CD4-positive, alpha-beta T cell treated with Interleukin-17A for 1 hour (primary cell): ENCODE measurements around the gene FLNB.
"Not testable (repeated sequence)": the region's sequence is repeated elsewhere in the genome, so short reads cannot be mapped to it uniquely, and the experiment has no call there.

Source experiments
- DNase-seq: peaks from one replicate; pipeline ENCODE4 v3.0.0-alpha.2; 2020

The FLNB gene

DNA sequence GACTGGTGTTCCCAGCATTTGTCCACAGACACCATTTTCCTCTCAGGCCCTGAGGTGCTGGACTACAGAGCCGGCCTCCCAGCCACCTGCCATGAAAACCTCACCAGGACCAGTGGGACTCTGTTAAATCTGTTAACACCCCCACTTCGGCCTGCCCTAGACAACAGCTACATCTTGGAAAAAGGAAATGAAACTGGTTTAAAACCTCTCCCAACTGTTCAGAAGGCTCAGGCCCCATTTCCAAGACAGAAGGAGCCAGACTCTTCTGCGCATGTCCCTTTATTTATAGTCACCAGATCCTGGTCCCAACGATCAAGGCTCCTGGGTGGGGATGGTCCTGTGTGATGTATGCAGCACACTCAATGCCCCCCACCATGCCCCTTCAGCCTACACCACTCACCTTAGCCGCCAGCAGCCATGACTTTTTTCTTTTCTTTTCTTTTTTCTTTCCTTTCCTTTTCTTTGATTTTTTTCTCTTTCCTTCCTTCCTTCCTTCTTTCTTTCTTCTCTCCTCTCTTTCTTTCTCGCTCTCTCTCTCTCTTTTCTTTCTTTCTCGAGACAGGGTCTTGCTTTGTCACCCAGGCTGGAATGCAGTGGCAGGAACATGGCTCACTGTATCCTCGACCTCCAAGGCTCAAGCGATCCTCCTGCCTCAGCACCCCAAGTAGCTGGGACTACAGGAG, 25.5 kb upstream of the FLNB start:
- DNase-seq, result no peak

DNA sequence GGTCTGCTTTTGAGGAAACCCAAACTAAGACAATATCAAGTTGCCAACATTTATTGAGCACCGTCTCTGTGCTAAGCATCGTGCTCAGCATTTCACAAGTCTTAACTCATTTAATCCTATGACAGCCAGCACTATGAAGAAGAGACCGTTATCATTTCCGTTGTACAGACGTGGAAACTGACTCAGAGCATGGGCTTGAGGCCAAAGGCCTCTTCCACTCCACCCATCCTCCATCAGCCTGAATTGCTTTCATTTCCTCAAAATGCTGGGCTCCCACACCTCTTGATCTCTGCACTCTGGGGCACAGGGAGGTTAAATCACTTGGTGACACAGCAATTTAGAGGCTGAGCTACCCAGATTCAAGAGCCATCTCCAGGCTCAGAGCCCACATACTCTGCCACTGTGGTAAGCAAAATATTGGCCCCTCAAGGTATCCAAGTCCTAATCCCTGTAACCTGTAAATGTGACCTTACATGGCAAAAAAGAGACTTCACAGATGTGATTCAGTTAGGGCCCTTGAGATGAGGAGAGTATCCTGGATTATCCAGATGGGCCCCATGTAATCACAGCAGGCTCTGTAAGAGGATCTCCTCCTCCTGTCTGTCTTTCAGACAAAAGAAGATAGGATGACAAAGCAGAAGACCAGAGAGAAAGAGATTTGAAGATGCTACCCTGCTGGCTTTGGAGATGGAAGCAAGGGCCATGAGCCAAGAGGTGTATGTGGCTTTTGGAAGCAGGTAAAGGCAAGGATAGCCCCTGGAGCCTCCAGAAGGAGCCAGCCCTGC, 24.3 kb upstream of the FLNB start:
- DNase-seq, result peak; percentile 54

DNA sequence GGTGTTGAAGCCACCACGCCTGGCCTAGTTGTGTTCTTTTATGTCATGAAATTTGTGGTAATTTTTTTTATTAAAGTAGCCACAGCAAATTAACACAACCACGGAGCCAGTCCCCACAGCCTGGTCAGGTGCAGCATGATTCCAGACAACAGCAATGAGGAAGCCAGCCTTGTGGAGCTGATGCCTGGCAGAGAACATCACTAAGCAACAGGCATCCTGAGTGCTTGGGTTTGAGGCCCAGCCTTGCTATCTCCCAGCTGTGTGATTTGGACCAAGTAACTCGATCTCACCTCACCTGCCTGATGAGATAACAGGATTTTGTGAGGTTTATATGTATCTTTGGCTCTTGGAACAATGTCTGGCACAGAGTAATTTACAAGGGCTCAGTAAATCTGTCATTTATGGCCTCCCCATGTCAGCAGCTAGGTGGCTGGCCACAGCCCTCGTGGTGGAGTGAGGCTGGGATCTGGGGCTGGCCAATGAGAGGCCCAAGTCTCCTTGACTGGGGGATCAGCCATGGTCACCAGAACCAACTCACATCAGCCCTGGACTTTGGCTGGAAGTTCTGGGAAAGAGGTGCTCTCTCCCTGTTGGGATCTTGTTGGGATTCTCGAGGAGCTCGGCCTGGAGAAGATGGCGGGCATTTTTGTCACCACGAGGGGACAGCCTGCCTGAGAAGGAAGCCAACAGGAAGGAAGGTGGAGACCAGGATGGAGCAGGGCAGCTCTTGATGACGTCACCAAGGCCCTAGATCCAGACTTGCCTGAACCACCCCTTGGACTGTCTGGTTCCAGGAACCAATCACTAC, 22.8 kb upstream of the FLNB start:
- no peak for DNase-seq

DNA sequence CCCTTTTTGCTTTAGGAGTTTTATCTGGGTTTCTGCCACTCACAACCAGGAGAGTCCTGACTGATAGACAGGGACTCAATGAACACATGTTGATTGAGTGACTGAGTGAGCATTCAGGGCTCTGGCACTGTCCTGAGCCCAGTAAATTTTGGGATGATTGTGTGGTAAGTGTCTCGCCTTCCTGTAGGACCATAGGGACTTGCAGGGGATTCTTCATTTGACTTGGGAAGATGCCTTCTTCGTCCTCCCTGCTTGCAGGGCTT, 22.3 kb upstream of the FLNB start:
- DNase-seq, result no peak

DNA sequence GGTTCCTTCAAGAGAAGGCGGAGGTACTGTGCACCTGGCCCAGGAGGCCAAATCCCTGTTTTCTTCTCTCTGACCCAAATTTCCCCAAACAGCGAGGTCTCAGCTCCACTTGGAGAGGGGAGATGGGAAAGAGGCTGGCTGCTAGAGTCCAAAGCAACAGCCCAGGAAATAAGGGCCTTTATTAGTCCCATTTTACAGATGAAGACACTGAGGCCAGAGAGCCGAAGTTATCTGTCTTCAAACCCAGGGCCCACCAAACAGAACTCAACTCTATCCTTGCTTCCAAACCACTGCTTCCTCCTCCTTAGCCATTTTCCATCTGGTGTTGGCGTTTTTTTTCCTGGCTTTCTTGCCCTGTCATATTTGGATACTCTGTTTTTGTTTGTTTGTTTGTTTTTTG, 22.0 kb upstream of the FLNB start:
- no peak for DNase-seq

DNA sequence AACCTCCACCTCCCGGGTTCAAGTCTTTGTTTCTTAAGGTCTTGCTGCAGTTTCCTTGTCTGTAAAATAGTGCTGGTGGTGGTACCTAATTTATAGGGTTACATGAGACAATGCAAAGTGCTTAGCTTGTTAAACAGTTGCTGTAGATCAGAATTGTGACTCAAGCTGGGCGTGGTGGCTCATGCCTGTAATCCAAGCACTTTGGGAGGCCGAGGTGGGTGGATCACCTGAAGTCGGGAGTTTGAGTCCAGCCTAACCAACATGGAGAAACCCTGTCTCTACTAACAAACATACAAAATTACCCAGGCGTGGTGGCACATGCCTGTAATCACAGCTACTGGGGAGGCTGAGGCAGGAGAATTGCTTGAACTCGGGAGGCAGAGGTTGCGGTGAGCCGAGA, 19.0 kb upstream of the FLNB start:
- DNase-seq, result not testable (repeated sequence)

DNA sequence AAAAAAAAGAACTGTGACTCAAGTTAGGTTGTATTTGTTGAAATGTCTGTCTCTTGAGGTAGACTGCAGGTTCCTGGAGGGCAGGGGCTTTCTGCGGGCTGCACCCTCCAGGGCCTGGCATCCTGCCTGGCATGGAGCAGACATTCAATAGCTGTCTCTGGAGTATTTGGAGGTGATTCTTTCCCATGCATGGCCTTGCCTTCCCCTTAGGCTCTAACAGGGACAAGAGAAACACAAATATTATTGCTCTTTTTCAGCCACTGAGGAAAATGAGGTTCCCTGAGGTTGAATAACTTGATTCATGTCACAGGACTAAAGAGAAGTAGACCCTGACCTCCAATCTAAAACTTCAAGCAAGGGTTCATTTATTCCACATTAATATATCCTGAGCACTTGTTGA, 18.6 kb upstream of the FLNB start:
- no peak for DNase-seq

DNA sequence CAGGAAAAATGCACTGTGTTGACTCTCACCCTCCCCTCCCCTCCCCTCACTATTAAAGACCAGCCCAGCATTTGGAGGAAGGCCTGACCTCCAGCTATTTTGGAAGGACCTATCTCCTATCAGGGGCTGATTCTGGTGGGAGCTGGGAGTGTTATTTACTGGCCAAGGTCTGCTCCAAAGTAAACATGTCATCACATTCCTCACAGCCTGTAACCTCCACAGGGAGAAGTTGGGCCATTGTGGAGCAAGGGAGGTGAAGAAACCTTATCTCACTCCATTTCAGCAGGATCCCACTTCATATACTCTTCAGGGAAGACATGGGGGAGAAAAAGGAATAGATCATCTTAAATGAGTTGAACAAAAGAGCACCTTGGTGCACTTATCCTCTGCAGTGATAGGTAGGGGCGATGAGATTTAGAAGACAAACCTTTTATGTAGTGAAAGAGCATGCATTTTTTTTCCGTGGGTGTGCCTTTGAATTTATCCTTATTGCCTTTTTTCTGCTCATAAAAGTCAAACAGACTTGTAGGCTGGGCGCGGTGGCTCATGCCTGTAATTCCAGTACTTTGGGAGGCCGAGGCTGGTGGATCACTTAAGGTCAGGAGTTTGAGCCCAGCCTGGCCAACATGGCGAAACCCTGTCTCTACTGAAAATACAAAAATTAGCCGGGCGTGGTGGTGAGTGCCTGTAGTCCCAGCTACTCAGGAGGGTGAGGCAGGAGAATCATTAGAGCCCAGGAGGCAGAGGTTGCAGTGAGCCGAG, 15.6 kb upstream of the FLNB start:
- no peak for DNase-seq

DNA sequence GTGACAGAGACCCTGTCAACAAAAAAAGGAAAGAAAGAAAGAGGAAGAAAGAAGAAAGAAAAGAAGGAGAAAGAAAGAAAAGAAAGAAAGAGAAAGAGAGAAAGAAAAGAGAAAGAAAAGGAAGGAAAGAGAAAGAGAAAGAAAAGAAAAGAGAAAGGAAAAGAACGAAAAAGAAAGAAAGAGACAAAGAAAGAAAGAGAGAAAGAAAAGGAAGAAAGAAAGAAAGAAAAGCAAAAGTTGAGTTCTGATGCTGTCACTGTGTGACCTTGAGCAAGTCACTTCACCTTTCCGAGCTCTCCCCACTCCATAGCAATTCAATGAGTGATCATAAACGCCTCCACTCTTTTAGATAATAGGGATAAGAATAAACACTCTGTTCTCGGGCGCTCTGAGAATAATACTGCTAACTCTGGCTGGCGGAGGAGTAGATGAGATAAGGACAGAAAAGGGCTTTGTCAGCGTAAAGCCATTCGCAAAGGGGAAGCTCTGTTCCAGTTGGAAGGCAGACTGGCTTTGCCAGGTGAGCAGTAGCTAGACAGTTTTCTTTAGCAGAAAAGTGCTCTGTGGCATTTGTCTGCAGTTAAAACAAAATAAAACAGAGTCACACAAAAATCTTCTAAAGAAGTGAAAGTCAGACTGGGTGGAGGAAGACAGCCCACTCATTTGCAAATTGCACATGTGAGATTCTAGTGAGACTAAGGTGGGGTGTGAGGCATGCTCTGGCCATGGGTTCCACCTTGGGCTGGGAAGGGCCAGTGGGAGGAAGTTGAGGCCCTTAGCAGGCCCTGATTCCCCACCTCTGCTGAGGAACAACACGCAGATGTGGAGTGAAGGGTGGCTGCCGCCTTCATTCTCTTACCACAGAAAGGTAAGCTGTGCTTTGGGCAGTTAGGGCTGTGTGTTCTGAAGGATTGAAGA, 9.6 kb upstream of the FLNB start:
- DNase-seq, result no peak

DNA sequence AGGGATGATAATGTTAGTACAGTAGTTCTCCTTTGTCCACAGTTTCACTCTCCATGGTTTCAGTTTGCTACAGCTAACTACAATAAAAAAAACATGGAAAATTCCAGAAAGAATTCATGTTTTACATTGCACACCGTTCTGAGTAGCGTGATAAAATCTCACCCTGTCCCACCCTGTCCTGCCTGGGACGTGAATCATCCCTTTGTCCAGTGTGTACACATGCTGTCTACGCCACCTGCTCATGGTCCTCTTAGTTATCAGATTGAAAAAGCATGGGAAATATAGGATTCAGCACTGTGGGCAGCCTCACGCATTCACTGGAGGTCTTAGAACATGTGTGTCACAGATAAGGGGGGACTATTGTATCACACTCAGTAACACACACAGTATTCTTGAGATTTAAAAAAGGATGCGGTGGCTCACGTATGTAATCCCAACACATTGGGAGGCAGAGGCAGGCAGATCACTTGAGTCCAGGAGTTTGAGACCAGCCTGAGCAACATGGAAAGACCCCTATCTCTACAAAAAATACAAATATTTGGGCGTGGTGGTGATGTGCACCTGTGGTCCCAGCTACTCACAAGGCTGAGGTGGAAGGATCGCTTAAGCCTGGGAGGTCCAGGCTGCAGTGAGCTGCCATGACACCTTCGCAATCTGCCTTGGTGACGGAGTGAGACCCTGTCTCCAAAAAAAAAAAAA, 8.7 kb upstream of the FLNB start:
- no peak for DNase-seq

DNA sequence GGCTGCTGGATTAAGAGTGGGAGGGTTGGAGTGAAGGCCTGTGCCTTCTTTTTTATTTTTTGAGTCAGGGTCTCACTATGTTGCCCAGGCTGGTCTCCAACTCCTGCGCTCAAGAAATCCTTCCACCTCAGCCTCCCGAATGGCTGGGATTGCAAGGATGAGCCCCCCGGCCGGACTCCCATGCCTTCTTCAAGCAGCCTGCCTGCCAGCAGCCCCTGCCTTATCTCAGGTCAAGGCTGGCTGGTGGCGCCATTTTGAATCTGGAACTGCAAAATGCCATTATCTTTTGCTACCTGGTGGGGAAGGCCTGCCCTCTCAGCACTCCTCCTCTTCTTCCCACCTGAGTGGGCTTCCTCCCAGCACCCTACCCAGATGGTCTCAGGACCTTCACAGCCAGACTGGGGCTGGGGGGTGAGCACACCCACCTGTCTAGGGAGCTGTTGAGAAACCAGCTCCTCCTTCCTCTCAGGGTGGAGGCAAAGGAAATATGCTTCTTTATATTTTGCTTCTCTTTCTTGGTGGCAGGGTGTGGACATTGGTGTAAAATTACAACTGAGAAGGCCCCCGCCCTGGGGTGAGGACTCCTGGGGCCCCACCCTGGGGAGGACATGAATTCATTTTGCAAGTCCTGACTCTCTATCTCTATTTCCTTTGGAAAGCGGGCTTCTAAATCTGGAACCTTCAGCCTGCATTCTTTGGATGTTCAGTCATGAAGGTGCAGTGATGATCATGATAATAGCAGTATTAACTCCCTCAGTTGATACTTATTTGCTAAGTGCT, 7.7 kb upstream of the FLNB start:
- DNase-seq, result no peak

DNA sequence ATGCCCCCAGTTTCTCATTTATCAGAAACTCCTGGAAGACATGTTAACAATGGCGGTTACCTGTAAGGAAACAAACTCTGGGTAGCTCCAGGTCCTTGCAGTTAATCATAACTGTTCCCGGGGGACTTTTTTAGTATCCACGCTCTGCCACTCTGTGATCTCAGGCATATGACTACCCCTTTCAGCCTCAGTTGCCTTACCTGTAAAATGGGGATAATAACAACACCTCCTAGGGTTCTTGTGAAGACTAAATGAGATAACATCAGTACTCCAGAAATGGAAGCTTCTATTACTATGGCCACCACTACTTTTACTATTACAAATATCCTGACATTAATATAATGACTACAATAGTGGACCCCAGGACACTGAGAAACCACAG, 7.1 kb upstream of the FLNB start:
- DNase-seq, result no peak

DNA sequence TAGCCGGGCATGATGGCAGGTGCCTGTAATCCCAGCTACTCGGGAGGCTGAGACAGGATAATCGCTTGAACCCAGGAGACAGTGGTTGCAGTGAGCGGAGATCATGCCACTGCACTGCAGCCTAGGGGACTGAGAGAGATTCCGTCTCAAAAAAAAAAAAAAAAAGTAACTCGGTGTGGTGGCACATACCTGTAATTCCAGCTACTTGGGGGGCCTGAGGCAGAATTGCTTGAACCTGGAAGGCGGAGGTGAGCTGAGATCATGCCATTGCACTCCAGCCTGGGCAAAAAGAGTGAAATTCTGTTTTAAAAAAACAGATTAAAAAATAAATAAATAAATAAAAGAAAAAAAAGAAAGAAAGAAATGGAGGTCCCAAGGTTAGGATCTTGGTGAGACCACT, 6.2 kb upstream of the FLNB start:
- DNase-seq, result no peak

DNA sequence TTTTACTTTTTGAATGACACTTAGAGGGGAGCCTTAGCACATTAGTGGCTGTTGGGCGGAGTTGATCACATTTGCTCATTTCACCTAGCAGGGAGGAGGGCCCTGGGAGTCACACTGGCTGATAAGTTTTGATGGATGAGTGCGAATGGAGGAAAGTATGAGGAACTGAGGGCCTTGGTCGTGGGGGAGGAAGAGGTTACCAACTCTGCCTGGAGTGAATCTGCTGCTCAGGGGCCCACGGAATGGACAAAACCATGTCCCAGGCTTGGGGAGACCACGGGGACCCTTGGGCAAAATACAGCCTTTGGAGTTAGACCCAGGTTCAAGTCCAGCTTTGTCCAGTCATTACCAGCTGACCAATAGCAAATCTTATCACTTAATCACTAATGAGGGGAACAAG, 5.1 kb upstream of the FLNB start:
- no peak for DNase-seq

DNA sequence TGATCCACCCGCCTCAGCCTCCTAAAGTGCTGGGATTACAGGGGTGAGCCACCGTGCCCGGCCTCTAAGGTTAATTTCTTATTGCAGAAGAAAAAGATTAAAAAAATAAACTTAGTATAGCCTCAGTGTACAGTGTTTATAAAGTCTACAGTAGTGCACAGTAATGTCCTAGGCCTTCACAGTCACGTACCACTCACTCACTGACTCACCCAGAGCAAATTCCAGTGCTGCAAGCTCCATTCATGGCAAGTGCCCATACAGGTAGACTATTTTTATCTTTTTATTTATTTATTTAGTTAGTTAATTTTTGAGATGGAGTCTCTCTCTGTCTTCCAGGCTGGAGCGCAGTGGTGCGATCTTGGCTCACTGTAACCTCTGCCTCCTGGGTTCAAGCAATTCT, 3.2 kb upstream of the FLNB start:
- no peak for DNase-seq

DNA sequence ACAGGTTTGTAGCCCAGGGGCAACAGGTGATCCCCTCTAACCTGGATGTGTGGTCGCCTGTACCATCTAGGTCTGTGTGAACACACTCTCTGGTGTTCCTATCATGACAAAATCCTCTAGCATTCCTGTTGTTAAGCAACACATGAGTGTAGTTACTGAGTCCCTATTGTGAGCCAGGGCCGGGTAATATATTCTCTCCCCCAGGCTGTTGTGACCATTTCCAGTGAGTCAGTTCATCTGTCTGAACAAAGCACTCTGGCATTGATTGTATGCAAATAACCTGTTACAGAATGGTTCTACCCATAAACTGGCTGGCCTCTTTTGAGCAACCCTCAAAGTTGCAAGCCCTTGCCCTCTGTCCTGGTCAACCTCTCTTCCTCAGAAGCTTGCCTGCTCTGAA, 2.6 kb upstream of the FLNB start:
- DNase-seq, result no peak

DNA sequence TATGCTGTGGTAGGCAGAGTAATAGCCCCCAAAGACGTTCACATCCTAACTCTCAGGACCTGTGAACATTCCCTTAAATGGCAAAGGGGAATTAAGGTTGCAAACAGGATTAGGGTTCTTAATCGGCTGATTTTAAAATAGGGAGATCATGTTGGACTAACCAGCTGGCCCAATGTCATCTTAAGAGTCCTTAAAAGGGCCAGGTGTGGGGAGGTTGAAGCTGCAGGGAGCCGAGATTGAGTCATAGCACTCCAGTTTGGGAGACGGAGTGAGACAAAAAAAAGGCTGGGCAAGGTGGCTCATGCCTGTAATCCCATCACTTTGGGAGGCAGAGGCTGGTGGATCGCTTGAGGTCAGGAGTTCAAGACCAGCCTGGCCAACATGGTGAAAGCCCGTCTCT, 1.6 kb upstream of the FLNB start:
- no peak for DNase-seq

DNA sequence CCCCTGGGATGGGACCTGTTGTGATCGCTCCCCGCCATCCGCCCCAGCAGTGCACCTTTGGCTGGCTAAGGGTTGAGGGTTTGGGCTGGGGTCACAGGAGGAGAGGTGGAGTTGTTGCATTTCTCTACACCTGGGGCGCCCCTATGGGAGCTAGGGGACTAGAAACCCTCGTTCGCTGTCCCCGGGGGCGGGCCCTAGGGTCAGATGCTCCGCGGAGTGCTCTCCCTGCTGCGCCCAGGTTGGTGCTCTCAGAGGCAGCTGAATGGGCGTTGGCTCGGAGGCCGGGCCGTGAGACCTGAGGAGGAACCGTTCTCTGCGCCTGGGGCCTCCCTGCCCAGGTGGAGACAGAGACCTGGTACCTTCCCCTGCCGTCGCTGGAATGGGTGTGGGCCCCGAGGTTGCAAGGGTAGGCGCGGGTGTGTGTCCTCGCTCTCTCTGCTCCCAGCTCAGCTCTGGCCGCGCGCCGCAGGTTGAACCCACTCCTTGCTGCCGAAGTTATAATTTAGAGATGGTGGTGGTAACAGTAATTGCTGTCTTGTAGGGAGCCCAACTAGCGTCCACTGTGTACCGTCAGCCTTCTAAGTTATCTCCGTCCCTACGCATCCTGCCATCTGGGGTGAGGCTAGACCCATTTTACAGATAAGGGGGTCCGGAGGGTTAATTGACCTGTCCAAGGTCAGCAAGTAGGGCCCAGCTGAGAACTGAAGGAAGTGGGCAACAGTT, 965 bp downstream of the FLNB start:
- DNase-seq, result peak; percentile 35

DNA sequence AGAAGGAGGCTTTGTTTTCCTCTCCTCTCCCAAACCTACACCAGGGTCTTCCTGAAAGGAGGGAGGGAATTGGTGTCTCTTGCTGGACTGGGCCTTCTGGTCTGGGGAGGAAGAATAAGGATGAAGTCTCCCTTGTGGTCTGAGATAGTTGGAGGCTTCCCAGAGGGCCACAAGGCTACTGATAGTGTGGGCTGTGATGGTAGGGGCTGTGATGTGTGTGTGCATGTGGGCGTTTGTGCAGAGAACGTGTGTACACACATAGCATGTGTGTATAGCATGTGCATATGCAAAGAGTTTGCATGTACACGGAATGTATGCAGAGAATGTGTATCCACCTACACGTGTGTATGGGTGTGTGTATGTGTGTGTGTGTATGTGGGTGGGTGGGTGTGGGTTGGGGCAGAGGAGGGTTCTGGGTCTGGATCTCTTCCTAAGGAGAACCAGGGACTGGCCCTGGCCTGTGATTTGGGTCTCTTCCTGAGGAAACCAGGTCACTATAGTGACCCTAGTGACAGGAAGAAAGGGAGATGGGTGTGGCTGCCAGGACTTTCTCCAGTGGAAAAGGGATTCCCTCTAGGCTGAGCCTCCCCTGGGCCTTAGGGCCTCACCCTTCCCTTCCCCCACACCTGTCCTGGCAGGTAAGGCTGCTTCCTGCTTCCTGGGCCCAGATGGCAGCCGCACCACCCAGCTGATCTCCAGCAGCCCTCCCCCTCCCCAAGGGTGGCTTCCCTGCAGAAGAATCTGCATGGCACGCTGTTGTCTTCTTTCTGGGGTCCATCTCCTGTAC, 1.7 kb downstream of the FLNB start:
- DNase-seq, result no peak
